ENCODE measurements around the gene EIF2AK3. TPM values are rescaled to one million over a fixed set of nuclear protein-coding genes. Genes with fewer than 3 reads are reported as not detected.
A peak's percentile ranks its signal among the peaks of the same experiment; 100 is the strongest.

Gene EIF2AK3
- polyA plus RNA-seq, 1 of the 3 experiments (the other 2 are of a cell fraction), result 2.2 TPM

- Histone ChIP-seq H3K79me2 (ENCODE audit: insufficient read depth) (peaks cover 20% of the 10 kb centered on the region; the same call in 1 of the 2 replicates), H3K4me2 (no peak overlapping the region), H3K9me2 (no peaks in the 10 kb centered on the region), H3K9ac (no peak overlapping the region), H3K27ac (ENCODE audit: low read depth in 2 of 2, low read length in 1 of 2) (peak overlapping the region in 1 of 2 experiments; percentile 62; a peak in 2 of 4 replicates), H4K20me1 (ENCODE audit: insufficient read depth) (no peaks in the 10 kb centered on the region), H3K4me1 (ENCODE audit: control insufficient read depth in 1 of 2, insufficient read depth in 2 of 2, low read depth in 1 of 2, low read length in 1 of 2) (peaks cover 9 to 30% of the 10 kb centered on the region in 2 experiments), H3K4me3 (ENCODE audit: low read depth in 2 of 2, low read length in 1 of 2) (no peak overlapping the region), H2AFZ (ENCODE audit: low read depth) (no peak overlapping the region), H3K9me3 (no peaks in the 10 kb centered on the region), H3K27me3 (ENCODE audit: insufficient read depth) (no peaks in the 10 kb centered on the region), H3K36me3 (replicated peaks in 1 of 2; ENCODE audit: control insufficient read depth in 1 of 2, insufficient read depth in 2 of 2, low read length in 1 of 2) (no peaks in the 10 kb centered on the region), H3F3A (replicated peaks; ENCODE audit: insufficient read depth) (peaks cover 8% of the 10 kb centered on the region)
- ChIA-PET CTCF (interaction anchor here (0.6 to 2.1 kb wide), 5 partner anchors 15 to 65 kb away, joined by 3 to 13 read pairs (median 6); partner anchors contain the start of gene EIF2AK3), POLR2A (no interaction called here)
- TF ChIP-seq FOSL2 (IDR thresholded peaks at IDR 0.05; ENCODE audit: borderline replicate concordance, low read depth) (no peak), NRF1 (IDR thresholded peaks at IDR 0.05; ENCODE audit: low read depth, low read length) (no peak), SIN3A (IDR thresholded peaks at IDR 0.05; ENCODE audit: borderline replicate concordance, low read depth, low read length) (no peak), CHD2 (IDR thresholded peaks at IDR 0.05; ENCODE audit: low read length, partially characterized antibody) (no peak), MAX (IDR thresholded peaks at IDR 0.05; ENCODE audit: low read depth) (no peak)
- DNase-seq, result no peak
- 87% methylated on average over 3 of the region's 3 CpGs for WGBS (ENCODE audit: low lambda C conversion rate)
Measured at GRCh38 chr2:88606371-88607030, 20.8 kb downstream of the EIF2AK3 start.

GRCh38 chr2:88603146-88603545, 24.1 kb downstream of the EIF2AK3 start:
- no peaks in the 10 kb centered on the region for H4K20me1 ChIP-seq (ENCODE audit: insufficient read depth)
- H3K9ac ChIP-seq, result no peak overlapping the region
- H3K4me3 ChIP-seq (ENCODE audit: low read depth in 2 of 2, low read length in 1 of 2), result no peak overlapping the region
- CTCF ChIA-PET, result no interaction called here
- H3K36me3 ChIP-seq (replicated peaks in 1 of 2; ENCODE audit: control insufficient read depth in 1 of 2, insufficient read depth in 2 of 2, low read length in 1 of 2), result no peaks in the 10 kb centered on the region
- peaks cover 24% of the 10 kb centered on the region for H3K79me2 ChIP-seq (ENCODE audit: insufficient read depth)
- no peaks in the 10 kb centered on the region for H3K9me2 ChIP-seq
- peaks cover 27% of the 10 kb centered on the region for H3F3A ChIP-seq (replicated peaks; ENCODE audit: insufficient read depth)
- no peak overlapping the region for H2AFZ ChIP-seq (ENCODE audit: low read depth)
- H3K9me3 ChIP-seq, result no peaks in the 10 kb centered on the region
- H3K27ac ChIP-seq (ENCODE audit: low read depth in 2 of 2, low read length in 1 of 2), result peak overlapping the region; percentile 6 to 86; a peak in 3 of 4 replicates
- H3K27me3 ChIP-seq (ENCODE audit: insufficient read depth), result no peaks in the 10 kb centered on the region
- H3K4me2 ChIP-seq, result peak overlapping the region; percentile 40; the same call in 1 of the 2 replicates
- H3K4me1 ChIP-seq (ENCODE audit: control insufficient read depth in 1 of 2, insufficient read depth in 2 of 2, low read depth in 1 of 2, low read length in 1 of 2), result peaks cover 26 to 44% of the 10 kb centered on the region in 2 experiments
- 23% methylated on average over 4 of the region's 4 CpGs for WGBS (ENCODE audit: low lambda C conversion rate)
- TF ChIP-seq JUND (IDR thresholded peaks at IDR 0.05) (0 out of 2 replicates have a peak, but pooled peaks have one; percentile 43), EP300 (IDR thresholded peaks at IDR 0.05; ENCODE audit: borderline replicate concordance in 1 of 2, low read depth in 1 of 2, low read length in 1 of 2) (no peak), GABPA (IDR thresholded peaks at IDR 0.05; ENCODE audit: low read depth) (no peak), FOSL2 (IDR thresholded peaks at IDR 0.05; ENCODE audit: borderline replicate concordance, low read depth) (peak; percentile 46), USF2 (IDR thresholded peaks at IDR 0.05; ENCODE audit: borderline replicate concordance, low read depth, low read length) (no peak), POLR2AphosphoS5 (IDR thresholded peaks at IDR 0.05; ENCODE audit: low read depth, low read length) (no peak), RCOR1 (IDR thresholded peaks at IDR 0.05; ENCODE audit: low read length) (no peak), EZH2phosphoT487 (IDR thresholded peaks at IDR 0.05; ENCODE audit: borderline replicate concordance, low read depth) (no peak), TCF12 (IDR thresholded peaks at IDR 0.05) (0 out of 2 replicates have a peak, but pooled peaks have one; percentile 18), PBX3 (IDR thresholded peaks at IDR 0.05) (no peak), IRF3 (IDR thresholded peaks at IDR 0.05; ENCODE audit: low read depth, low read length) (no peak), SMC3 (IDR thresholded peaks at IDR 0.05; ENCODE audit: low read depth, low read length) (no peak), ELF1 (IDR thresholded peaks at IDR 0.05) (no peak), FOXM1 (IDR thresholded peaks at IDR 0.05; ENCODE audit: low read depth) (no peak), CTCF (IDR thresholded peaks at IDR 0.05) (no peak), FOXJ3 (CRISPR knock-in tag; IDR thresholded peaks at IDR 0.05) (no peak)
- POLR2A ChIA-PET, result no interaction called here
- no peak for DNase-seq
